ENCODE measurements around the gene GOLGA6L2. TPM values are rescaled to one million over a fixed set of nuclear protein-coding genes. Genes with fewer than 3 reads are reported as not detected.

Gene GOLGA6L2
- total RNA-seq, 4 donors from 2014 or later = not detected

GRCh38 chr15:23424111-23424904 is 22.7 kb downstream of the GOLGA6L2 start:
- Histone ChIP-seq H3K9me3 (no peaks in the 10 kb centered on the region), H3K4me3 (no peak overlapping the region), H3K36me3 (no peaks in the 10 kb centered on the region), H3K27me3 (no peaks in the 10 kb centered on the region), H3K27ac (no peak overlapping the region), H3K4me1 (peaks cover 0 to 16% (median 7%) of the 10 kb centered on the region in 3 donors)
- TF ChIP-seq CTCF (IDR thresholded peaks at IDR 0.05) (no peak), POLR2A (IDR thresholded peaks at IDR 0.05) (no peak)
- WGBS, 2 donors = 61 to 75% methylated on average over 2 to 8 of the region's 13 CpGs
- DNase-seq = no peak
- intact Hi-C loops (cut with DNase I) = no loop called here

DNA sequence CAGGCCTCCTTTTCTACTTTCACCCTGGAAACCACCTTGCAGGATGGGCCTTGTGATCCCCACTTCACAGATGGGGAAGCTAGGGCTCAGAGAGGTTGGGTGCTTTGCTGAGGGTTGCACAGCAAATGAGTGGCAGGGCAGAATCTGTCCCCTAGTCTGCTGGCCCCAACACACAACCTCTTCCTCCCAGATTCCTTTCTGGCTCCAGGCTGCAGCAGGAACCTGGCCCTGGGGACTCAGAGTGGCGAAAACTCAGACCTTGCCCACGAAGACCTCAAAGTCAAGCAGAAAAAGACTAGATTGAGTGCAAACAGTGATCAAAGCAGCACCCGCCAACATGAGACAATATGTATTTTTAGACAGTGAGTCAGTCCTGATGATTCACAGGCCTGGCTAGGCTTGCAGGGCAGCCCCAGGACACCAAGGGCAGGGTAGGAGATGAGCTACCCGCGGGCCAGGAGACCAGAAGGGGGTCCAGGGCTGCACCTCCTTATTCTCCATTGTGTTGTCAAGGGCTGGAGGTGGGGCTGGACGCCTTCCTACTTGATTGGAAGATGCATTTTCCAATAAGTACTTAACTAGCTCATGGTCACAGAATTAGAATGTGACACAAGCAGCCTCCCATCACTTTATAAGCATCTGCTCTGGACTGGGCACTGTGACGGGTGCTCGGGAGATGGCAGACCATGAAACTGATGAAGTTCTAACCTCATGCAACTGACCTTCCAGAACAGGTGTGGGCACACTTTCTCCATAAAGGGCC is 23.9 kb downstream of the GOLGA6L2 start:
- DNase-seq = no peak
- peaks cover 0 to 16% (median 7%) of the 10 kb centered on the region in 3 donors for H3K4me1 ChIP-seq
- H3K27me3 ChIP-seq = no peaks in the 10 kb centered on the region
- no peaks in the 10 kb centered on the region for H3K36me3 ChIP-seq
- intact Hi-C loops (cut with DNase I) = no loop called here
- 26 to 66% methylated on average over 3 to 4 of the region's 8 CpGs for WGBS, 2 donors
- H3K4me3 ChIP-seq = no peak overlapping the region
- H3K9me3 ChIP-seq = no peaks in the 10 kb centered on the region
- TF ChIP-seq CTCF (IDR thresholded peaks at IDR 0.05) (no peak), POLR2A (IDR thresholded peaks at IDR 0.05) (no peak)
- H3K27ac ChIP-seq = no peak overlapping the region

- Histone ChIP-seq H3K27ac (peak overlapping the region in 1 of 4 donors; percentile 10), H3K4me1 (peaks cover 0 to 16% (median 7%) of the 10 kb centered on the region in 3 donors), H3K9me3 (no peaks in the 10 kb centered on the region), H3K4me3 (no peak overlapping the region), H3K27me3 (no peaks in the 10 kb centered on the region), H3K36me3 (no peaks in the 10 kb centered on the region)
- TF ChIP-seq POLR2A (IDR thresholded peaks at IDR 0.05) = no peak
- TF ChIP-seq CTCF (IDR thresholded peaks at IDR 0.05) = no peak
- 51% methylated on average over 8 to 13 of the region's 18 CpGs for WGBS, 2 donors
- no peak for DNase-seq
- intact Hi-C loops (cut with DNase I) = no loop called here
These were observed 24.7 kb downstream of the GOLGA6L2 start for GRCh38 chr15:23422099-23422945.

DNA sequence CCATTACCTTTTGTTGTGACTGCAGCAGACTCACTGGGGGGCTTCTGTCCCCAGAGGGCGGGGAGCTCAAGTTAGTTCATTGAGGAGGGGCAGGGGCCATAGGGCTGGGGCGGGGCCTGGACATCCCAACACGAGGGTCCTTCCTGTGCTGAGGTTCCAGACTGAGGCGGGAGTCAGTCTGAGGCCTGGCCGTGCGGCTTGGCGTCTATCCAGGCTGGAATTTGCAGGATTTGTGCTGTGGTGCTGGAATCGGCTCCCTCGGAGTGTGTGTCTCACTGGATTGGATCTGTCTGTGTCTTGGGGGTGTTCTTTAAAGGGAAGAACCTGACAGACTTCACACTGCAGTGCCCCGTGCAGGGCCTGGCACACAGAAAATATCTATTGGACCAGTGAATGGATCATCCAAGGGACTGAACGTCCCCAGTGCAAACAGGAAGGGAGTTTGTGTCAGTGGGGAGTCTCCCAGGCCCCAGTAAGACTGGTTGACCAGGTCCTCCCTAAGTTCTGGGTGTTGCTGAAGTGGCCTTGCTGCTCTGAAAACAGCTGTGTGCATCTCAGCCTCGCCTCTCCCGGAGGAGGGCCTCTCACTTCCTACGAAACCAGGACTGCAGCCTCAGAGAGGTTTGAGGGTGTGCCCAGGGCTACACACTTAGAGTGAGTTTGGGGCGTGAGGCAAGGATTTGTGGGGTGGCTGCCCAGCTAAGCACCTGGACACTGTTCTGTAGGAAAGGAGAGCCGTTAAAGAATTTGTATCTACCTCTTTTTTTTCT is 26.1 kb downstream of the GOLGA6L2 start:
- H3K27me3 ChIP-seq = no peaks in the 10 kb centered on the region
- H3K4me1 ChIP-seq = peaks cover 0 to 16% (median 7%) of the 10 kb centered on the region in 3 donors
- no peak overlapping the region for H3K4me3 ChIP-seq
- DNase-seq = no peak
- H3K27ac ChIP-seq = peak overlapping the region in 1 of 4 donors; percentile 49
- H3K9me3 ChIP-seq = no peaks in the 10 kb centered on the region
- H3K36me3 ChIP-seq = no peaks in the 10 kb centered on the region
- no peak for TF ChIP-seq CTCF (IDR thresholded peaks at IDR 0.05)
- no peak for TF ChIP-seq POLR2A (IDR thresholded peaks at IDR 0.05)
- intact Hi-C loops (cut with DNase I) = no loop called here
- WGBS, 2 donors = 32 to 59% methylated on average over 3 to 15 of the region's 16 CpGs

All from esophagus squamous epithelium (tissue), 5 donors.